ENCODE results near the gene GARIN3.

Gene GARIN3

GRCh38 chr5:157201857-157202256 lies 35.8 kb upstream of the GARIN3 start:
- H3K4me2 ChIP-seq (ENCODE audit: low read depth, low read length, poor library complexity, severe bottlenecking), result no peak overlapping the region
- no peaks in the 10 kb centered on the region for H3K36me3 ChIP-seq (ENCODE audit: low read length)
- no peaks in the 10 kb centered on the region for H4K20me1 ChIP-seq (ENCODE audit: low read depth, low read length)
- H3K4me3 ChIP-seq (ENCODE audit: insufficient read depth, low read length, poor library complexity, severe bottlenecking), result no peak overlapping the region
- no peak overlapping the region for H3K27ac ChIP-seq (ENCODE audit: low read depth, low read length)
- no peak overlapping the region for H3K9ac ChIP-seq (ENCODE audit: low read length)
- no peaks in the 10 kb centered on the region for H3K9me2 ChIP-seq (replicated peaks; ENCODE audit: insufficient read depth, low read length)
- no peaks in the 10 kb centered on the region for H3K27me3 ChIP-seq (ENCODE audit: low read length)
- H2AFZ ChIP-seq (ENCODE audit: low read depth, low read length, severe bottlenecking), result no peak overlapping the region
- TF ChIP-seq EZH2phosphoT487 (conservative IDR thresholded peaks at IDR 0.05; ENCODE audit: low read length), result no peak
- no peak for TF ChIP-seq CTCF (IDR thresholded peaks at IDR 0.05; ENCODE audit: insufficient read depth, low read length, poor library complexity, severe bottlenecking)
- peaks cover 8% of the 10 kb centered on the region; the same call in 1 of the 2 replicates for H3K9me3 ChIP-seq (ENCODE audit: insufficient read depth, low read length)
- no peaks in the 10 kb centered on the region for H3K79me2 ChIP-seq (ENCODE audit: insufficient read depth, low read length)
- H3F3A ChIP-seq (ENCODE audit: insufficient read depth), result no peaks in the 10 kb centered on the region

GRCh38 chr5:157198277-157198986 lies 32.4 kb upstream of the GARIN3 start:
- no peaks in the 10 kb centered on the region for H4K20me1 ChIP-seq (ENCODE audit: low read depth, low read length)
- no peaks in the 10 kb centered on the region for H3K9me3 ChIP-seq (ENCODE audit: insufficient read depth, low read length)
- no peaks in the 10 kb centered on the region for H3K9me2 ChIP-seq (replicated peaks; ENCODE audit: insufficient read depth, low read length)
- no peak overlapping the region for H2AFZ ChIP-seq (ENCODE audit: low read depth, low read length, severe bottlenecking)
- no peaks in the 10 kb centered on the region for H3K79me2 ChIP-seq (ENCODE audit: insufficient read depth, low read length)
- H3K9ac ChIP-seq (ENCODE audit: low read length), result no peak overlapping the region
- no peaks in the 10 kb centered on the region for H3K36me3 ChIP-seq (ENCODE audit: low read length)
- no peak overlapping the region for H3K4me3 ChIP-seq (ENCODE audit: insufficient read depth, low read length, poor library complexity, severe bottlenecking)
- no peaks in the 10 kb centered on the region for H3F3A ChIP-seq (ENCODE audit: insufficient read depth)
- H3K27me3 ChIP-seq (ENCODE audit: low read length), result no peaks in the 10 kb centered on the region
- no peak overlapping the region for H3K4me2 ChIP-seq (ENCODE audit: low read depth, low read length, poor library complexity, severe bottlenecking)
- TF ChIP-seq EZH2phosphoT487 (conservative IDR thresholded peaks at IDR 0.05; ENCODE audit: low read length), result no peak
- no peak for TF ChIP-seq CTCF (IDR thresholded peaks at IDR 0.05; ENCODE audit: insufficient read depth, low read length, poor library complexity, severe bottlenecking)
- H3K27ac ChIP-seq (ENCODE audit: low read depth, low read length), result no peak overlapping the region

- no peaks in the 10 kb centered on the region for H3K9me2 ChIP-seq (replicated peaks; ENCODE audit: insufficient read depth, low read length)
- H3K4me3 ChIP-seq (ENCODE audit: insufficient read depth, low read length, poor library complexity, severe bottlenecking), result no peak overlapping the region
- no peak overlapping the region for H3K4me2 ChIP-seq (ENCODE audit: low read depth, low read length, poor library complexity, severe bottlenecking)
- H2AFZ ChIP-seq (ENCODE audit: low read depth, low read length, severe bottlenecking), result no peak overlapping the region
- no peaks in the 10 kb centered on the region for H3K79me2 ChIP-seq (ENCODE audit: insufficient read depth, low read length)
- TF ChIP-seq EZH2phosphoT487 (conservative IDR thresholded peaks at IDR 0.05; ENCODE audit: low read length), result no peak
- no peaks in the 10 kb centered on the region for H4K20me1 ChIP-seq (ENCODE audit: low read depth, low read length)
- H3F3A ChIP-seq (ENCODE audit: insufficient read depth), result no peaks in the 10 kb centered on the region
- H3K9ac ChIP-seq (ENCODE audit: low read length), result no peak overlapping the region
- no peaks in the 10 kb centered on the region for H3K36me3 ChIP-seq (ENCODE audit: low read length)
- H3K9me3 ChIP-seq (ENCODE audit: insufficient read depth, low read length), result no peaks in the 10 kb centered on the region
- H3K27me3 ChIP-seq (ENCODE audit: low read length), result no peaks in the 10 kb centered on the region
- H3K27ac ChIP-seq (ENCODE audit: low read depth, low read length), result no peak overlapping the region
These were observed 31.0 kb upstream of the GARIN3 start for GRCh38 chr5:157197086-157197485.

- Histone ChIP-seq H3K27ac (ENCODE audit: low read depth, low read length) (no peak overlapping the region), H3K9ac (ENCODE audit: low read length) (no peak overlapping the region), H3K4me2 (ENCODE audit: low read depth, low read length, poor library complexity, severe bottlenecking) (no peak overlapping the region), H3K36me3 (ENCODE audit: low read length) (no peaks in the 10 kb centered on the region), H3K9me2 (replicated peaks; ENCODE audit: insufficient read depth, low read length) (no peaks in the 10 kb centered on the region), H4K20me1 (ENCODE audit: low read depth, low read length) (no peaks in the 10 kb centered on the region), H3F3A (ENCODE audit: insufficient read depth) (no peaks in the 10 kb centered on the region), H3K4me3 (ENCODE audit: insufficient read depth, low read length, poor library complexity, severe bottlenecking) (no peak overlapping the region), H3K9me3 (ENCODE audit: insufficient read depth, low read length) (no peaks in the 10 kb centered on the region), H2AFZ (ENCODE audit: low read depth, low read length, severe bottlenecking) (no peak overlapping the region), H3K79me2 (ENCODE audit: insufficient read depth, low read length) (no peaks in the 10 kb centered on the region), H3K27me3 (ENCODE audit: low read length) (0 out of 2 replicates have a peak, but pooled peaks cover 3% of the 10 kb centered on the region)
- TF ChIP-seq CTCF (IDR thresholded peaks at IDR 0.05; ENCODE audit: insufficient read depth, low read length, poor library complexity, severe bottlenecking), result no peak
- TF ChIP-seq EZH2phosphoT487 (conservative IDR thresholded peaks at IDR 0.05; ENCODE audit: low read length), result no peak
These were observed 30.0 kb upstream of the GARIN3 start for GRCh38 chr5:157196045-157196444.

Data from SU-DHL-6 (cell line).